Sigmoid colon (tissue), 7 donors: Measurements from ENCODE around the gene HPS1. TPM values are rescaled to one million over a fixed set of nuclear protein-coding genes. Genes with fewer than 3 reads are reported as not detected.

Experiments
- DNase-seq: peaks from one replicate; pipeline ENCODE4 v3.0.0-alpha.2; 2019
- H3K27ac ChIP-seq, 4 donors: fragments of 200-600 bp; sonication (generic); one replicate each; pipeline ENCODE4 v1.5.1; 2016 to 2019; ENCODE audit warnings: mild to moderate bottlenecking in 1 of 4
- H3K27me3 ChIP-seq, 3 donors: fragments of 200-600 bp; sonication (generic); one replicate each; pipeline ENCODE4 v1.5.1; 2019; ENCODE audit warnings: mild to moderate bottlenecking in 1 of 3
- H3K36me3 ChIP-seq, 4 donors: fragments of 200-600 bp; sonication (generic); one replicate each; pipeline ENCODE4 v1.5.1; 2016 to 2019
- H3K4me1 ChIP-seq, 4 donors: fragments of 200-600 bp; sonication (generic); one replicate each; pipeline ENCODE4 v1.5.1; 2017 to 2019
- H3K4me3 ChIP-seq, 4 donors: fragments of 200-600 bp; sonication (generic); one replicate each; pipeline ENCODE4 v1.5.1; 2017 to 2019; ENCODE audit warnings: mild to moderate bottlenecking in 2 of 4, moderate library complexity in 1 of 4
- H3K9me3 ChIP-seq, 4 donors: fragments of 200-600 bp in 3 of 4; sonication (generic) in 3 of 4; one replicate each; pipeline versions ENCODE4 v1.5.1 to v1.6.1; 2013 to 2019
- CTCF ChIP-seq, 4 experiments: fragments of 450-650 bp in 3 of 4; fragments of 200-600 bp in 1 of 4; IDR thresholded peaks; one replicate each; pipeline ENCODE4 v1.5.1; 2016 to 2019; ENCODE audit warnings: antibody characterized with exemption in 4 of 4, mild to moderate bottlenecking in 3 of 4, moderate library complexity in 2 of 4
- EP300 ChIP-seq, 4 donors: sonication (generic); formaldehyde crosslinking; IDR thresholded peaks; one replicate each; pipeline ENCODE4 v1.6.1; 2017; ENCODE audit warnings: antibody characterized with exemption in 4 of 4
- POLR2A ChIP-seq, 2 donors: fragments of 450-650 bp; IDR thresholded peaks; one replicate each; pipeline ENCODE4 v1.6.1; 2016; ENCODE audit warnings: antibody characterized with exemption in 2 of 2, mild to moderate bottlenecking in 2 of 2, moderate library complexity in 2 of 2
- POLR2AphosphoS5 ChIP-seq, 4 donors: sonication (generic); formaldehyde crosslinking; IDR thresholded peaks; one replicate each; pipeline ENCODE4 v1.6.1; 2017; ENCODE audit warnings: antibody characterized with exemption in 4 of 4
- WGBS, 2 donors: extraction: QIAGEN DNeasy Blood & Tissue Kit; methylation state at CpG; one replicate each; pipeline ENCODE4 v1.1.7; 2013; 5-methylcytosine and 5-hydroxymethylcytosine counted together
- intact Hi-C: fragments of 100-400 bp; cut with DNase I; formaldehyde crosslinking; loops from one replicate; pipeline ENCODE4 v1.15.1; 2023
- polyA plus RNA-seq, 3 donors: library from polyadenylated mRNA; stranded (reverse); fragments of 200-250 nt; gene quantifications; one replicate each; pipeline ENCODE4 v1.2.3, GENCODE V29; 2013
- total RNA-seq, 4 donors: library from RNA; depleted of rRNA; stranded (reverse); fragments of >200 nt; gene quantifications; one replicate each; pipeline ENCODE4 v1.1.0, GENCODE V29; 2016
- donor health status: healthy with polysubstance abuse.
- donor health status: Bipolar disorder and iron deficiency.
- donor health status: healthy.

HPS1 gene
- total and polyA plus RNA-seq, 7 donors = 44.7 to 93.1 (median 70.7) TPM

GRCh38 chr10:98433881-98434732 lies 12.6 kb downstream of the HPS1 start:
- 97 to 98% methylated on average over 21 of the region's 21 CpGs for WGBS, 2 donors
- peak; percentile 54 for DNase-seq
- Histone ChIP-seq H3K4me1 (no peaks in the 10 kb centered on the region), H3K9me3 (peaks cover 0 to 2% (median 0%) of the 10 kb centered on the region in 4 donors), H3K4me3 (no peak overlapping the region), H3K27me3 (no peaks in the 10 kb centered on the region), H3K27ac (no peak overlapping the region), H3K36me3 (peaks cover 33 to 77% (median 64%) of the 10 kb centered on the region in 4 donors)
- TF ChIP-seq CTCF (IDR thresholded peaks at IDR 0.05) (no peak), EP300 (IDR thresholded peaks at IDR 0.05) (no peak), POLR2A (IDR thresholded peaks at IDR 0.05) (no peak), POLR2AphosphoS5 (IDR thresholded peaks at IDR 0.05) (no peak)
- intact Hi-C loops = no loop called here

- Histone ChIP-seq H3K27ac (no peak overlapping the region), H3K9me3 (peaks cover 0 to 2% (median 0%) of the 10 kb centered on the region in 4 donors), H3K4me3 (no peak overlapping the region), H3K27me3 (no peaks in the 10 kb centered on the region), H3K36me3 (peaks cover 33 to 77% (median 63%) of the 10 kb centered on the region in 4 donors), H3K4me1 (no peaks in the 10 kb centered on the region)
- TF ChIP-seq EP300 (IDR thresholded peaks at IDR 0.05) (no peak), POLR2AphosphoS5 (IDR thresholded peaks at IDR 0.05) (no peak), CTCF (IDR thresholded peaks at IDR 0.05) (no peak), POLR2A (IDR thresholded peaks at IDR 0.05) (no peak)
- 96 to 100% methylated on average over 1 of the region's 1 CpG for WGBS, 2 donors
- intact Hi-C loops = no loop called here
- DNase-seq = no peak
These were observed 13.4 kb downstream of the HPS1 start for GRCh38 chr10:98433371-98433770.

GRCh38 chr10:98432330-98432729 lies 14.4 kb downstream of the HPS1 start:
- Histone ChIP-seq H3K4me3 (no peak overlapping the region), H3K27me3 (no peaks in the 10 kb centered on the region), H3K36me3 (peaks cover 33 to 86% (median 66%) of the 10 kb centered on the region in 4 donors), H3K9me3 (peaks cover 0 to 2% (median 0%) of the 10 kb centered on the region in 4 donors), H3K4me1 (no peaks in the 10 kb centered on the region), H3K27ac (no peak overlapping the region)
- intact Hi-C loops = no loop called here
- no peak for DNase-seq
- TF ChIP-seq POLR2A (IDR thresholded peaks at IDR 0.05) = no peak
- TF ChIP-seq CTCF (IDR thresholded peaks at IDR 0.05) = no peak
- TF ChIP-seq POLR2AphosphoS5 (IDR thresholded peaks at IDR 0.05) = no peak
- TF ChIP-seq EP300 (IDR thresholded peaks at IDR 0.05) = no peak
- WGBS, 2 donors = 52 to 98% methylated on average over 1 of the region's 1 CpG

- Histone ChIP-seq H3K4me3 (no peak overlapping the region), H3K4me1 (no peaks in the 10 kb centered on the region), H3K27ac (no peak overlapping the region), H3K27me3 (no peaks in the 10 kb centered on the region), H3K9me3 (peaks cover 0 to 2% (median 0%) of the 10 kb centered on the region in 4 donors), H3K36me3 (peaks cover 33 to 96% (median 74%) of the 10 kb centered on the region in 4 donors)
- intact Hi-C loops = no loop called here
- 90 to 98% methylated on average over 8 of the region's 8 CpGs for WGBS, 2 donors
- no peak for TF ChIP-seq CTCF (IDR thresholded peaks at IDR 0.05)
- TF ChIP-seq POLR2AphosphoS5 (IDR thresholded peaks at IDR 0.05) = no peak
- no peak for TF ChIP-seq POLR2A (IDR thresholded peaks at IDR 0.05)
- no peak for TF ChIP-seq EP300 (IDR thresholded peaks at IDR 0.05)
- no peak for DNase-seq
These were observed 15.7 kb downstream of the HPS1 start for GRCh38 chr10:98431016-98431415.
